ENCODE measurements around the gene GDF2.

DNA sequence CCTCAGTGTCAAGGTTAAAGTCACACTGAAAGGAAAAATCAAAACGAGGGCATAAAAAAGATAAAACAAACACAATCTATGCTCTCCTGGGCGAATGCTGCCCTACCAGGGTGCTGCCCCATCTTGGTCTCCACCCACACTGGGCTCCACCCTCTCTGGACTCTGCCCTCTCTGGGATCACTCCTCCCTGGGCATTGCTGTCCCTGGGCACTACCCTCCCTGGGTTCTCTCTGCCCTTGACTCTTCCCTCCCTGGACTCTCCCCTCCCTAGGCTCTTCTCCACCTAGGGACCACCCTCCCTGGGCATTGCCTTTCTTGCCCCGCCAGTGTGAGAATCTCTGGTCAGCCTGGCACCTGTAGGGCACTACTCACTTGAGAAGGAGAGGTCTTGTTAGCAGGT is 8.6 kb downstream of the GDF2 start:
- TF ChIP-seq POLR2AphosphoS5 (IDR thresholded peaks at IDR 0.05; ENCODE audit: borderline replicate concordance, low read depth, low read length) = no peak
- TF ChIP-seq EZH2 (IDR thresholded peaks at IDR 0.05) = no peak
